ENCODE results near the gene NTHL1. TPM values are rescaled to one million over a fixed set of nuclear protein-coding genes. Genes with fewer than 3 reads are reported as not detected.

Gene NTHL1
- total RNA-seq, 1 experiment from 2014 or later = 51.6 TPM

DNA sequence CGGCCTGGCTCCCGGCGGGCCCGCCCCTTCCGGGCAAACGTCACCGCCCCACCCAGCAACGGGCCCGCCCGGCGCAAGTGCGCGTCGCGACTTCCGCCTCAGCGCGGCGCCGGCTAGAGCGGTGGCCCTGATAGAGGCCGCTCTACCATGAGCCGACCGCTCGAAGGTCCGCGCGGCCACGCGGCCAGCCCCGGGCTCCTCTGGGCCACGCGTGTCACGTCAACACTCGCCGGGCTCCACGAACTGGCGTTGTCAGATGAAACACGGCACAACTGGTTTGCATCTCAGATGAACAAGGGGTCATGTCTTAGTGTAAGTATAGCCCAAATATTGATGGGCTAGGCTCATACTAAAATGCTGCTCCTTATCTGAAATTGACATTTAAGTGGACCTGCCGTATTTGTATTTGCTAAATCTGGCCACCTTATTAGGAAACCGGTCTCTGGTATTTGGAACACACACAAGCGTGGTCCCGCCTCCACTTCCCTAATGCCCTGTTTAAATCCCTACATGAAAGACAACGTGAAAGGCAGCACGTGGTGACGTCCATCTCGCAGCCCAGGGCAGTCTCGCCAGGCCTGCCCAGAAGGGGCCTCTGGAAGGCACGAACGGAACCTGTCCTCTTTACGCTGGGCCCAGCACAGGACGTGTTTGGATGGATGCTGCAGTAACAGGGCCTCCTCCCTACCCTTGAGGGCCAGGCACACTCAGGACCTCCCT is 37.7 kb downstream of the NTHL1 start, which contains the start of gene ZNF598:
TSS of gene ZNF598 (minus strand) at position 31 of the 720 bp plus-strand sequence.
- BruUV-seq (replicated peaks) = TSS peak; percentile 98
- peak; percentile 93 for DNase-seq (ENCODE audit: low spot score)
- ChIA-PET POLR2A (ENCODE audit: low non-redundant PET) (no interaction called here), CTCF (no interaction called here)
- intact Hi-C loops (cut with micrococcal nuclease; ENCODE audit: unreplicated experiment) = loop anchor here (10.0 kb wide), 1 partner anchor 205 kb away; the partner anchor contains the start of genes BRICD5 and PGP
- Histone ChIP-seq H3K36me3 (ENCODE audit: insufficient read depth, low read length, poor library complexity, severe bottlenecking) (peaks cover 3% of the 10 kb centered on the region), H3K27me3 (replicated peaks; ENCODE audit: insufficient read depth, low read depth, low read length, poor library complexity) (no peaks in the 10 kb centered on the region), H3K9me3 (ENCODE audit: low read depth, low read length, poor library complexity, severe bottlenecking) (no peaks in the 10 kb centered on the region), H3K27ac (ENCODE audit: low read depth, low read length, poor library complexity, severe bottlenecking) (peak within 1 kb of the TSS; percentile 93), H3K4me1 (ENCODE audit: insufficient read depth, low read length, poor library complexity, severe bottlenecking) (peaks cover 38% of the 10 kb centered on the region), H3K4me3 (ENCODE audit: low read depth, low read length, poor library complexity, severe bottlenecking) (peak within 1 kb of the TSS; percentile 99)
- TF ChIP-seq, protein P1, sequence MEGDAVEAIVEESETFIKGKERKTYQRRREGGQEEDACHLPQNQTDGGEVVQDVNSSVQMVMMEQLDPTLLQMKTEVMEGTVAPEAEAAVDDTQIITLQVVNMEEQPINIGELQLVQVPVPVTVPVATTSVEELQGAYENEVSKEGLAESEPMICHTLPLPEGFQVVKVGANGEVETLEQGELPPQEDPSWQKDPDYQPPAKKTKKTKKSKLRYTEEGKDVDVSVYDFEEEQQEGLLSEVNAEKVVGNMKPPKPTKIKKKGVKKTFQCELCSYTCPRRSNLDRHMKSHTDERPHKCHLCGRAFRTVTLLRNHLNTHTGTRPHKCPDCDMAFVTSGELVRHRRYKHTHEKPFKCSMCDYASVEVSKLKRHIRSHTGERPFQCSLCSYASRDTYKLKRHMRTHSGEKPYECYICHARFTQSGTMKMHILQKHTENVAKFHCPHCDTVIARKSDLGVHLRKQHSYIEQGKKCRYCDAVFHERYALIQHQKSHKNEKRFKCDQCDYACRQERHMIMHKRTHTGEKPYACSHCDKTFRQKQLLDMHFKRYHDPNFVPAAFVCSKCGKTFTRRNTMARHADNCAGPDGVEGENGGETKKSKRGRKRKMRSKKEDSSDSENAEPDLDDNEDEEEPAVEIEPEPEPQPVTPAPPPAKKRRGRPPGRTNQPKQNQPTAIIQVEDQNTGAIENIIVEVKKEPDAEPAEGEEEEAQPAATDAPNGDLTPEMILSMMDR (conservative IDR thresholded peaks at IDR 0.05; ENCODE audit: low read depth, low read length) = no peak
- TF ChIP-seq EZH2 (IDR thresholded peaks at IDR 0.05; ENCODE audit: borderline replicate concordance, low read depth, low read length, poor library complexity, severe bottlenecking) = no peak

DNA sequence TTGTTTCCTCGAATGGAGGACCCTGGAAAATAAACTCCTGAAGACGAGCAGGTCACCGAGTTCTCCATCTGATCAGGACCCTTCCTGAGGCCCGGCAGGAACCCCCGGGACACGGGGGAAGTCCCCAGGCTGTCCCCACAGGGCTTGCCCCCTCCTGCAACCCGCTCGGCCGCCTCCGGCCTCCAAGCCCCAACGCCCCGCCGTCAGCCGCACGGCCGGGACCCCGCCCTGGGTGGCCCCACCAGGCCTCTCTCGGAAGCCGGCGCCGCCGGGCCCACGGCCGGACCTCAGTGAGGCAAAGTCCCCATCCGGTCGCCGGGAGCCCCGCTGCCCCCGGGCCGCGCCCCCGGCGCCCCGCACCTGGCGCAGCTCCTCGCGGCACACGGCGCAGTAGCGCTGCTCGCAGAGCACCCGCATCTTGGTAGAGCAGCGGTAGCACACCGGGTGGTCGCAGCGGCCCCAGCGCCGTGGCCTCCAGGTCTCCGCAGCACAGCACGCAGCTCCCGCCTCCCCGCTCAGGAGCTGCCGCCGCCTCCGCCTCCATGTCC is 38.4 kb downstream of the NTHL1 start:
- BruUV-seq (replicated peaks) = no TSS peak
- intact Hi-C loops (cut with micrococcal nuclease; ENCODE audit: unreplicated experiment) = loop anchor here (10.0 kb wide), 1 partner anchor 206 kb away; the partner anchor contains the start of genes BRICD5 and PGP
- Histone ChIP-seq H3K4me3 (ENCODE audit: low read depth, low read length, poor library complexity, severe bottlenecking) (peak overlapping the region; percentile 99), H3K27ac (ENCODE audit: low read depth, low read length, poor library complexity, severe bottlenecking) (peak overlapping the region; percentile 93), H3K9me3 (ENCODE audit: low read depth, low read length, poor library complexity, severe bottlenecking) (no peaks in the 10 kb centered on the region), H3K36me3 (ENCODE audit: insufficient read depth, low read length, poor library complexity, severe bottlenecking) (peaks cover 3% of the 10 kb centered on the region), H3K4me1 (ENCODE audit: insufficient read depth, low read length, poor library complexity, severe bottlenecking) (peaks cover 42% of the 10 kb centered on the region), H3K27me3 (replicated peaks; ENCODE audit: insufficient read depth, low read depth, low read length, poor library complexity) (no peaks in the 10 kb centered on the region)
- TF ChIP-seq, protein P1 (conservative IDR thresholded peaks at IDR 0.05; ENCODE audit: low read depth, low read length) = no peak
- no peak for TF ChIP-seq EZH2 (IDR thresholded peaks at IDR 0.05; ENCODE audit: borderline replicate concordance, low read depth, low read length, poor library complexity, severe bottlenecking)
- CTCF ChIA-PET = interaction anchor here (1.0 kb wide), 1 partner anchor 131 kb away, joined by 4 read pairs; no protein-coding TSS in a partner anchor
- POLR2A ChIA-PET (ENCODE audit: low non-redundant PET) = interaction anchor here (0.5 to 0.6 kb wide), 3 partner anchors 22 to 459 kb away, joined by 4 to 5 read pairs (median 4); partner anchors contain the start of gene TRAF7
- no peak for DNase-seq (ENCODE audit: low spot score)

DNA sequence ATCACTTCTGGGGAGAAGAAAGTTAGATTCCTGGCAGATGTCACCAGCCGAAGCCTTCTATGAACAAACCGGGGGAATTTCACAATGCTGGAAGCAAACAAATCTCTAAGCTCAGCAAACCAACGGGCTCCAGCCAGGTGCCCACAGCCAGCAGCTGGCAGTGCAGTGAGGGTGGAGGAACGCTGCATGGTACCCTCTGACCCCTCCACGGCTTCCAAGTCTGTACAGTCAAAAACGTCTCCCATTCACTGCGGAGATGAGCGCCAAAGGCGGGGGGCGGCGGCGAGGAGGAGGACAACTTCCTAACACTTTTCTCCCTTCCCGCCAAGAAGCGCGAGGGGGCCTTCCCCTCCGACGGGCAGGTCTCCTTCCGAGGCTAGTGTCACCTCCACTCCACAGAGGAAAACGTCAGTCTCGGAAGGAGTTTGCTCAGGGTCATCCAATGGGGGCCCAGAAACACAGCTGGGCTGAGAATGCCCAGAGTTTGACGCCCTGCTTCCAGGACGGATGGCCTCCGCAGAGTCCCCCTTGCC is 38.9 kb downstream of the NTHL1 start:
- no peaks in the 10 kb centered on the region for H3K9me3 ChIP-seq (ENCODE audit: low read depth, low read length, poor library complexity, severe bottlenecking)
- intact Hi-C loops (cut with micrococcal nuclease; ENCODE audit: unreplicated experiment) = loop anchor here (10.0 kb wide), 1 partner anchor 206 kb away; the partner anchor contains the start of genes BRICD5 and PGP
- CTCF ChIA-PET = interaction anchor here (1.0 kb wide), 1 partner anchor 132 kb away, joined by 4 read pairs; no protein-coding TSS in a partner anchor
- peaks cover 46% of the 10 kb centered on the region for H3K4me1 ChIP-seq (ENCODE audit: insufficient read depth, low read length, poor library complexity, severe bottlenecking)
- no peaks in the 10 kb centered on the region for H3K27me3 ChIP-seq (replicated peaks; ENCODE audit: insufficient read depth, low read depth, low read length, poor library complexity)
- POLR2A ChIA-PET (ENCODE audit: low non-redundant PET) = interaction anchor here (0.5 to 0.6 kb wide), 3 partner anchors 21 to 460 kb away, joined by 4 to 5 read pairs (median 4); partner anchors contain the start of gene TRAF7
- peaks cover 3% of the 10 kb centered on the region for H3K36me3 ChIP-seq (ENCODE audit: insufficient read depth, low read length, poor library complexity, severe bottlenecking)
- BruUV-seq (replicated peaks) = no TSS peak
- TF ChIP-seq, protein P1 (conservative IDR thresholded peaks at IDR 0.05; ENCODE audit: low read depth, low read length) = no peak
- TF ChIP-seq EZH2 (IDR thresholded peaks at IDR 0.05; ENCODE audit: borderline replicate concordance, low read depth, low read length, poor library complexity, severe bottlenecking) = no peak
- H3K4me3 ChIP-seq (ENCODE audit: low read depth, low read length, poor library complexity, severe bottlenecking) = peak overlapping the region; percentile 99
- H3K27ac ChIP-seq (ENCODE audit: low read depth, low read length, poor library complexity, severe bottlenecking) = peak overlapping the region; percentile 93
- peak; percentile 58 for DNase-seq (ENCODE audit: low spot score)
